GM19240 (cell line): ENCODE results near the gene TBC1D8.
"Not testable (repeated sequence)": the region's sequence is repeated elsewhere in the genome, so short reads cannot be mapped to it uniquely, and the experiment has no call there.

Experiments used
- DNase-seq: peaks from one replicate; pipeline ENCODE4 v3.0.0; 2011; ENCODE audit warnings: low spot score; ENCODE audit not compliant: insufficient read length

The TBC1D8 gene

DNA sequence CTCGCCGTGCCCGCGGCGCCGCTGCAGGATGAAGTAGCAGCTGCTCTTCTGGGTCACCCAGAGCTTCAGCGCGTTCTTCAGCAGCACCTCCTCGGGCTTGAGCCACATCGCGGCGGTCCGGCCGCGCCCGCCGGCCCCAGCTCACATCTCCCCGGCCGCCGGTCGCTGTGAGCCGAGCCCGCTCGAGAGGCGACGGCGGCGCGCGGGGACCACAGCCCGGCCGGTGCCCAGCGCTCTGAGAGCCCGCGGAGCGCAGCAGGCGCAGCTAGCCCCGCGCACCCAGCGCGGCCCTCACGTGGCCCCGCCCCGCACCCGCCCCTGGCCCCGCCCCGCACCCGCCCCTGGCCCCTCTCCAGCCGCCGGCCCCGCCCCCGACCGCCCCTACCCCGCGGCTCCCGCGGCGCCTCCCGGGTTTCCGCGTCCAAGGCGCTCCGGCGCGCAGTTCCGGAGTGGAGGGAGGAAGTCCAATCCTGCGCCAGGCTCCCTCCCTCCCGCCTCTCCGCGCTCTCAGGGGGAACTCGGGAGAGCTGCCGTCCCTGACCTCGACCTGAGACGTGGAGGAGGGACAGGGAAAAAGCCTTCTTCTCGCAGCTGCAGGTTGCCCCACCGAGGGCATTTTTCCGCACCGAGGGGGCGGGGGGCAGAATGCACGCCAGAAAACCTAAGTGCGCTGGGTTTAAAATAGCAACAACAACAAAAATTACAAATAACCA lies at the start of gene TBC1D8:
TSS of gene TBC1D8 (minus strand) at position 237 of the 713 bp plus-strand sequence. CDS start at position 108, 129 bp downstream.
- peak; percentile 58 for DNase-seq

DNA sequence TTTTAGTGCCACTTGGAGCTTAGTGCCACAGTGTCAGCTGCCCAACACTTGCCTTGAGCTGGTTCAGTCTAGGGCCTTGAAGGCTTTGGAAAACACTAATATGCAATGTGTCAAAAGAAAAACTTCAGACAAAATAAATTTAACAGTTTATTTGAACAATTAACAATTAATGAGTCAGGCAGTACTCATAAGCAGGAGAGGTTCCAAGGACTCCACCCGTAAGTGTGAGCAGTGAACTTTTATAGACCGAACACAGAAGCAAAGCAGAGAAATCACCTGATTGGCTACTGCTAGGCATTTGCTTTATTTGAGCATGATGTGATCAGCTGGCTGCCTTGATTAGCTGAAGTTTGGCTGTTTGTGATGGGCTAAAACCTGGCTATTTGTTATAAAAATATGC lies 49.5 kb upstream of the TBC1D8 start:
- DNase-seq, result no peak

DNA sequence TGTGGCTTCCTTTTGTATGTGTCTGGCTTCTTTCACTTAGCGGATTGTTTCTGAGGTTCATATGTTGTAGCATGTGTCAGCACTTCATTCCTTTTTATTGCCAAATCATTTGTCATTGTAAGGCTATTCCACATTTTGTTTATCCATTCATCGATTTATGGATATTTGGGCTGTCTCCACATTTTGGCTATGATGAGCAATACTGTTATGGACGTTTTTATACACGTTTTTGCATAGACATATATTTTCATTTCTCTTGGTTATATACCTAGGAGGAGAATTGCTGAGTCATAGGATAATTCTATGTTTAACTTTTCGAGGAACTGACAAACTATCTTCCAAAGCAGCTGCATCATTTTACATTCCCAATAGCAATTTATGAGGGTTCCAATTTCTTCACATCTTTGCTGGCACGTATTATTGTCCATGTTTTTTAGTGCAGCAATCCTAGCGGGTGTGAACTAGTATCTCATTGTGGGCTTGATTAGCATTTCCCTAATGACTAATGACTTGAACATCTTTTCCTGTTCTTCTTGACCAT lies 48.1 kb upstream of the TBC1D8 start:
- no peak for DNase-seq

DNA sequence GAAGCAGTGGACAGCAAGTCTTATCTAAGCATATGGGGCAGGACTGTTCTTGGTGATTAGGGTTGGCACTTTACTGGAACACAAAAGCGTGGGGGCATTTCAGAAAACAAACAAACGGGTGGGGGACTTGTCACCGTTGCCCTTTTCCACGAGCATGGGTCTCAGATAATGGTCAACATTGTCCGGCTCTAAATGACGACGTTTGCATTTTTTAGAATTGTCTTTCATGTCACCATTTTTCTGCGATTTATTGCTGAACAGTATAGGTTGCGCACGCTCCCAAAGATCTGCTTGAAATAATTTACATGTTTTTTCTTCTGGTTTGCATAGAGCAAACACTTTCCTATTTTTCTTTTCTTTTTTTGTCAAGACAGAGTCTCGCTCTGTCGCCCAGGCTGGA lies 46.6 kb upstream of the TBC1D8 start:
- DNase-seq, result no peak

DNA sequence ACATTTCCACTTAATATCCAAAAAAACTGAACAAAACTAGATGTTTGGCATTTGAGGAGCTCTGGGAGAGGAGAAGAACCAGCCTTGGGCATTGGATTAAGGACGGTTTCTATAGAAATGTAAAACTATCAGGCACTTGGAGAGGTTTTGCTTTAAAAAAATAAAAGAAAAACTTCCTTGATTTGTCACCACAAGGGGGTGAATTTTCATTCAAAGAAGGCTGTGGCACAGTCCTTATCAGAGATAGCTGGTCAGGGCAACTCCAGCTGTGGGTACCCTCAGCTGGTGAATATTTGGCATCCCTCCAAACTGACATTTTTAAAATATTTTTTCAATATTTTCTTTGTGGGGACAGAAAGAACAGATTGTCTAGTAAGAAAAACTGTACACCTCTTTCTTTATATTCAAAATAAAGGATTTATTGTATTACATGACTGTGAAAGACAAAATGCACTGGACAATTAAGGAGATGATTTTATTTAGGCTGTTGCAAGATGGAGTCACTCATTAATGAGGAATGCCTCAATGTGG lies 46.1 kb upstream of the TBC1D8 start:
- no peak for DNase-seq

DNA sequence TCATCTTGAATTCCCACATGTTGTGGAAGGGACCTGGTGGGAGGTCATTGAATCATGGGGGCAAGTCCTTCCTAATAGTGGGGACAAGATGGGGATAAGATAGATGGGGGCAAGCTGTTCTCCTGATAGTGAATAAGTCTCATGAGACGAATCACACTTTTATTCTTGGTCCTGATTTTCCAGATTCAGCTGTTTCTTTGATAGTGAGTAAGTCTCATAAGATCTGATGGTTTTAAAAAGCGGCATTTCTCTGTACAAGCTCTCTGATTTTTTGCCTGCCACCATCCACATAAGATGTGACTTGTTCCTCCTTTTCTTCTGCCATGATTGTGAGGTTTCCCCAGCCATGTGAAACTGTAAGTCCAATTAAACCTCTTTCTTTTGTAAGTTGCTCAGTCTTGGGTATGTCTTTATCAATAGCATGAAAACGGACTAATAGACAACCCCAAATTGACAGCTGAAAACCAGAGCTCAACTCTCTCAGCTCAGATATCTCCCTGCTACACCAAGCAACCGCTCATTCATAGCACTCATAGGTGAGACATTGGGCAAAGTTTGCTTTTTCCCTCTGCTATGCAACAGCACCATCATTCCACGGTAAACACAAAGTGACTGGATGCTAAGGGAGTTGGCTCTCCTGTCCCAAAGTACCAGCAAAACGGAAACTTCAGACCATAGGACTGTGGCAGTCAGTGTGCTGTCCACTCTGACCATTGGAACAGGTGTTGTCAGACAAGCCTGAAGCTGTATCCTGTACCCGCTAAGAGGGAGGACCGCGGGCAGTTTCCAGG lies 44.9 kb upstream of the TBC1D8 start:
- DNase-seq, result no peak

DNA sequence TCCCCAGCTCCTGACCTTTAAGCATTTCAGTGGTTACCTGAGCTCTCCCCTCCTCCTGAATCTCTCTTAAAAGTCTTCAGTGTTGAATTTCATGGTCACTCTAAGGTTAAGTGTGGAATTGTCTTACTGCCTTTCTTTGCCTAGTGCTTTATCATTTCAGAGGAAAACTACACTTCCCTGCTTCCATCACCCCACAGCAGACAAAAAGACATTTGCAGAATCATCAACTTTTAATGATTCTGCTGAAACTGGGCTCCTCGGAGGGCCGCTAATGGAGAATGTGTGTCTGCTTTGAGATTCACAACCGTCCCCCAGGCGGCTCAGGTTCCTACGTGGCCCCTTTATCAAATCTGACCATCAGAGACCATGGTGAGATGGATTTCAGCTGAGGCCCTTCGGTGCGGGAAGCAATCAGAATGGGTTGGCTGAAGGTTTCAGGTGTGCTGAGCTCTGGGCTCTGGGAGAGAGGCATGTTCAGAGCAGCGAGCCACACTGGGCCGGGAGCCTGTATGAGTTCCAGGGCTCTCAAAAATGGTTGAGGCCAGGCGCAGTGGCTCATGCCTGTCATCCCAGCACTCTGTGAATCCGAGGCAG lies 41.9 kb upstream of the TBC1D8 start:
- no peak for DNase-seq

DNA sequence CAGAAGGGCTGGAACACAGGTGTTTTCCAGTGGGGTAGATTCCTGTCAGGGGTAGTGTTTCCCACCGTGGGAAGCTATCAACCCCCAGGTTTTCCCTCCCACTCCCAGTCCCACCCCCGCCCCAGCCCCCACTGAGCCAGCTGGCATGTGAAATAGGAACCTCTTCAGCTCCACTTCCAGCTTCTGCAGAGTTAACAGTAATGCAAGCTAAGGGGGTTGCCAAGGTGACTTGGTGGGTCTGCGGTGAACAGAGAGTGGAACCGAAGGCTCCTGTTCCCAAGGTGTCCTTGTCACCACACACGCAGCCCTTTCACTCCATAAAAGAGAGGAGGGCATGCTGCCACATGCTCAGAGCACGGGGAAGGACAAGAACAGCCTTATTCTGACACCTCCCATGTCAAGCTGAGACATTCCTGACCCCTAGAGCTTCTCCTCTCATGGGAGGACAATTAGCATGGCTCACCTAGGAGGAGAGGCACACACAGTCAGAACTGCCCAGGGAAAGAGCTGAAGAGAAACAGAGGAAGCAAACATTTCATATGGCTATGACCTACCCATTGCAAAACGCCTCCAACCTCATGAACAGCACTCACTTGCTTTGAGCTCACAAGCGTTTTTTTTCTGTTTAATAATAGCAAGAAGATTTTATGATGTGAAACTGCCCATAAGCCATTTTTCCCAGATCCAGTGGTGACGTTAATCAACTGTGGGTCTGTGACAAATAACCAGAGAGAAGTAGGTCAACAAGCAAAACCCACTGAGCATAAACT lies 39.8 kb upstream of the TBC1D8 start:
- DNase-seq, result no peak

DNA sequence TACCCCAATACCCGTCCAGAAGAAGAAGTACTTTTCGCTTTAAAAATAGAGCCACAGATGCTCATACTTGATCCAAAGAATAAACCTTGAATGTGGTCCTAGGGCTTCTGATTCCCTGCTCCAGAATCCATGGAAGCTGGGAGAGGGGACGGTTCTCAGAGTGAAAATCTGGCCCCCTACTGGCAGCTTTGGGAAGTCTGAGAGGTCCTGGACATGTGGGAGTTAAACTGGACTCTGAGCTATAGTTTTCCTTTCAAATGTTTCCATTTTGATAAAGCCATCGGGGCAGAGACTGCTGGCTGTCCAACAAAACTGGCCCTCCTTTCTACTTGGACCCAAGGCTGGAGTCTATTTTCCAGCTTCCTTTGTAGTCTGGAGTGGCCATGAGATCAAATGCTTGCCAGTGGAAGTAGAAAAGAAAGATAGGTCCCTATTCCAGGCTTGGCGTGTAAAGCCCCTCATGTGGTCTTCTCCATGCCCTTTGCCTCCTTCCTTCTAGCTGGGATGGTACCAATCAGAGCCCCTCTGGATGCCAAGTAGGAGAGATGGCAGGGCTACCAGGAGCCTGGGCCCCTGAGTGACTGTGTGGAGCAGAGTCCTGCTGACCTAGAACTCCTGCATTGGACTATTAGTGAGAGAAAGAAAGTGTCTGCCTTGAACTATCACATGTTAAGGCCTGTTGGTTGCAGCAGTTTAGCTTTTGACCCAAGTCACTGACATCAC lies 37.7 kb upstream of the TBC1D8 start:
- DNase-seq, result no peak

DNA sequence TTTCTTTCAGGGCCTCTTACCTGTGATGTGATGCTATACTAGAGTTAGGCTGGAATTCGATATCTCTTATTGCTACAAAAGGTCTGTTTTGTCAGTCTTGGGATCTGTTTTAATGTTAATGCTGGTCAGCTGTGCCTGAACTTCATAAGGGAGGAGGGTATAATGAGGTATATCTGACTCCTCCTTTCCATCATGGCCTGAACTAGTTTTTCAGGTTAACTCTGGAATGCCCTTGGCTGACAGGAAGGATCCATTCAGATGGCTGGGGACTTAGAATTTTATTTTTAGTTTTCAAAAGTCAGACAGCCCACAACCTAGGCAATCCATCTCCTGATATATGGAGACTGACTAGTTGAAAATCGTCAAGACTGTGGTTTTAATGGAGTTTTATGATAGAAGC lies 35.9 kb upstream of the TBC1D8 start:
- no peak for DNase-seq

DNA sequence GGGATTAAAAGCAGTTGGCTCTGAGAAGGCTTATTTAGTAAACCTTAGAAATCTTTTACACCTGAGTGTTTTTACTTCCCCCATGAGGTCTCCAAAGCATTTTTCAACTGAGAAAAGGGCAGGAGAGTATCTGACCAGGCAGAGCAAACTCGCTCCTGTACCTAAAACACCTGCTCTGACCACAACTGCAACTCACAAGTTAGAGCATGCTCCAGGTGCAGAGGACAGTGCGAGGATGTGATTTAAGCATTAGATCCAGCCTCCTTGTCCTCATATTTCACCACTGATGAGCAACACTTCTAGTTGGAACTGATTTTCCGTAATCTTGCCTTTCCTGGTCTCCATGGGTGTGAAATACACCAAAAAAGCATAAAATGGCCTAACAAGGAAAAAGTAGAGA lies 34.5 kb upstream of the TBC1D8 start:
- no peak for DNase-seq

DNA sequence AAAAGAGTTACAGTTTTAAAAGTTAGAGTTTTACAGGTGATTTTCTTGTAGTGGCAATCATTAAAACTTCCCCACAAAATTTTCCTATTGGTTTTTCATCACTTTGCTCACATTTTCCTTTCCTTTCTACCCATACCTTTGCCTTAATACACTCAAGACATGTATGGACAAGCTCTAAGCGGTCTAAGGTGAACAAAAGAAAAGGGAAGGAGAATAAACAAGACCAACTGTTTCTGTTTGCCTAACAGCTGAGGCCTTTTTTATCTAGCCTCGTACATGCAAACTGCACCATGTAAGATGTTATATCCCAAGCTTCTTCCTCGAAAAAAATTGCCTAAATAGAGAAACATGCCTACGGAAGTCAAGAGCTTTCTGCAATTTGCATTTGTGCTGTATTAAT lies 33.9 kb upstream of the TBC1D8 start:
- DNase-seq, result no peak

DNA sequence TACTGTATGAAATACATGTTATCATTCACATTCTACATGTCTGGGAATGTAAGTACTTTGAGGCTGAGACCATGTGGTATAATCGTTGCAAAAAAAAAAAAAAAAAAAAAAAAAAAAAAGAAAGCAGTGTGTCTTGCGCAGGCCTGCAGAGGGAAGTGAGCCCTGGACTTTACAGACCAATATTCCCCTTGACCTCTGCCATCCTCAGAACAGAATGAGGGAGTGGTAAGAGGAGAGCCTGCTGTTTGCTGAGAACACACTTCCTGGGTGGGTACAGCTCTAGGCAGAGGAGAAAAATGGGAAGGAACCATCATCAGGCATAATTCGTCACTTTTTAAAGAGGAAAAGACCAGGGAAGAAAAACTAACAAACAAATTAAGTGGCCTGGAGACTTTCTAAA lies 28.8 kb upstream of the TBC1D8 start:
- no peak for DNase-seq

DNA sequence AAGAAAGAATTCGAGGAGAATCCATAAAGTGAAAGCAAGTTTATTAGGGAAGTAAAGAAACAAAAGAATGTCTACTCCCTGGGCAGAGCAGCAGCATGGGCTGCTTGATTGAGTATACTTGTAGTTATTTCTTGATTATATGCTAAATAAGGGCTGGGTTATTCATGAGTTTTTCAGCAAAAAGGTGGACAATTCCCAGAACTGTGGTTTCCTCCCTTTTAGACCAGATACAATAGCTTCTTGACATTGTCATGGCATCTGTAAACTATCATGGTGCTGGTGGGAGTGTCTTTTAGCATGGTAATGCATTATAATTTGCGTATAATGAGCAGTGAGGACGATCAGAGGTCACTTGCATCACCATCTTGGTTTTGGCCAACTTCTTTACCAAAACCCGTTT lies 25.6 kb upstream of the TBC1D8 start:
- no peak for DNase-seq

DNA sequence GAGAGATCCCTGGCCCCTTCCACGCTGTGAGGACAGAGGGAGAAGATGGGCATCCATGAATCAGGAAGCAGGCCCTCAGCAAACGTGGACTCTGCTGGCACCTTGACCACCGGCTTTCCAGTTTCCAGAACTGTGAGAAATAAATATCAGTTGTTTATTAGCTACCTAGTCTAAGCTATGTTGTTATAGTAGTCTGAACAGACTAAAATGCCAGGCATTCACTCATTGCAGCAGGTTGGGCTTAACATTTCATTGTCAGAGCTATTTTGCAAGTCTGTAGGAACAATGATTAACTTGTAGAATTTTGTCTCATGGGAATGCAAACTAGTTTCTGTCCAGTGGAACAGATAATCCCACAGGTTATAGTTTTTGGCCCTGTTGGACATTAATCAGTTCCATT lies 24.8 kb upstream of the TBC1D8 start:
- no peak for DNase-seq

DNA sequence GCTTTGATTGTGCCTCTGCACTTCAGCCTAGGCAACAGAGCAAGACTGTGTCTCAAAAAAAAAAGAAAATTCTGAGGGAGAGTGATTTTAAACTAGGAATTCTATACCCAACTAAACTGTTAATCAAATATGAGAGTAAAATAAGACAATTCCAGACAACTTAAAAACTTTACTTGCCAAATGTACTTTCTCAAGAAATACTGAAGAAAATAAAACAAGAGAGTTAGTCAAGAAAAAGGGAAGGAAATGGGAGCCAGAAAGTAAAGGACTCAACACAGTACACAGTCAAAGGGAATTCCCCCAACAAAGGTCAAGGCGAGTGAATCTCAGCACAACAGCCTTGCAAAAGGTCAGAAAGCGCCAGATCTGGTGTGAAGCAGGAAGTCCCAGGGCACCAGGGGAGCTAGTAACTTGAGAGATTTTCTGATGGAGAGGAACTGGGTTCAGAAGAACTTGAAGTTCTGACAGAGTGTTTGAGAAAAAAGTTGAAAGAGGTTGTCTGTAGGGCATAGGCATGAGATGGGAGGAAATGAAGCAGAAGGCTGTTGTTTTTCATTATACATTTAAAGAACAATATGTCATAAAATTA lies 22.6 kb upstream of the TBC1D8 start:
- DNase-seq, result no peak

DNA sequence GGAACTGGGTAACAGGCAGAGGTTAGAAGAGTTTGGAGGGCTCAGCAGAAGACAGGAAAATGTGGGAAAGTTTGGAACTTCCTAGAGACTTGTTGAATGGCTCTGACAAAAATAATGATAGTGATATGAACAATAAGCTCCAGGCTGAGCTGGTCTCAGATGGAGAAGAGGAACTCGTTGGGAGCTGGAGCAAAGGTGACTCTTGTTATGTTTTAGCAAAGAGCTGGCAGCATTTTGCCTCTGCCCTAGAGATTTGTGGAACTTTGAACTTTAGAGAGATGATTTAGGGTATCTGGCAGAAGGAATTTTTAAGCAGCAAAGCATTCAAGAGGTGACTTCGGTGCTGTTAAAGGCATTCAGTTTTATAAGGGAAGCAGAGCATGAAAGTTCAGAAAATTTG lies 18.6 kb upstream of the TBC1D8 start:
- not testable (repeated sequence) for DNase-seq

DNA sequence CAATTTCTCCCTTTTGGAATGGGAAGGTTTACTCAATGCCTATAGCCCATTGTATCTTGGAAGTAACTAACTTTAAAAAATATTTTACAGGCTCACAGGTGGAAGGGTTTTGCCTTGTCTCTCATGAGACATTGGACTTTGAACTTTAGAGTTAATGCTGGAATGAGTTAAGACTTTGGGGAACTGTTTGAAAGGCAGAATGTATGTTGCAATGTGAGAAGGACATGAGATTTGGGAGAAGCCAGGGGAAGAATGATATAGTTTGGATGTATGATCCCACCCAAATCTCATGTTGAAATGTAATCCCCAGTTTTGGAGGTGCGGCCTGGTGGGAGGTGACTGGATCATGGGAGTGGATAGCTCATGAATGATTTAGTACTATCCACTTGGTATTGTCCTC lies 17.5 kb upstream of the TBC1D8 start:
- no peak for DNase-seq

DNA sequence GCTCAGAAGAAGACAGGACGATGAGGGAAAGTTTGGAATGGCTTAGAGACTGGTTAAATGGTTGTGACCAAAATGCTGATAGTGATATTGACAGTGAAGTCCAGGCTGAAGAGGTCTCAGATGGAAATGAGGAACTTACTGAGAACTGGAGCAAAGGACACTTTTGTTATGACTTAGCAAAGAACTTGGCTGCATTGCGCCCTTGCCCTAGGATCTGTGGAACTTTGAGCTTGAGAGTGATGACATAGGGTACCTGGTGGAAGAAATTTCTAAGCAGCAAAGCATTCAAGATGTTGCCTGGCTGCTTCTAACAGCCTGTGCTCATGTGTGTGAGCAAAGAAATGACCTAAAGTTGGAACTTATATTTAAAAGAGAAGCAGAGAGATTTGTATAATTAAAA lies 16.4 kb upstream of the TBC1D8 start:
- not testable (repeated sequence) for DNase-seq

DNA sequence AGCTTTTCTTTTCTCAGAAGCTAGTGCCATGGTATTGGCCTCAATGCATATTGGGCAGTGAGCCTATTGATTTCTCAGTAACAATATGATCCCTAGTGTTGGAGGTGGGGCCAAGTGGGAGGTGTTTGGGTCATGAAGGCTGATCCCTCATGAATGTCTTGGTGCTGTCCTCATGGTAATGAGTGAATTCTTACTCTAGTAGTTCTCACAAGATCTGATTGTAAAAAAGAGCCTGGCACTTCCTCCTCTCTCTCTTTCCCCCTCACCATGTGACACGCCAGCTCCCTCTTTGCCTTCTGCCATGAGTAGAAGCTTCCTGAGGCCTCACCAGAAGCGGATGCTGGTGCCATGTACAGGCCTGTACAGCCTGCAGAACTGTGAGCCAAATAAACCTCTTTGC lies 12.8 kb upstream of the TBC1D8 start:
- DNase-seq, result no peak
